Esophagus squamous epithelium (tissue), 5 donors: Measurements from ENCODE around the gene IL32. TPM values are rescaled to one million over a fixed set of nuclear protein-coding genes. Genes with fewer than 3 reads are reported as not detected.

Experiments
- DNase-seq: peaks from one replicate; lab custom pipeline; 2025; lab: John Stamatoyannopoulos, UW
- H3K27ac ChIP-seq, 4 donors: fragments of 200-600 bp; sonication (generic); one replicate each; pipeline ENCODE4 v1.5.1; 2016 to 2019; ENCODE audit warnings: mild to moderate bottlenecking in 1 of 4
- H3K27me3 ChIP-seq, 4 donors: fragments of 200-600 bp; sonication (generic); 1 replicate in 3 of 4; 2 replicates in 1 of 4; pipeline versions ENCODE4 v1.5.1 to v1.6.0; 2017 to 2021; ENCODE audit warnings: antibody characterized with exemption in 1 of 4
- H3K36me3 ChIP-seq, 3 donors: fragments of 200-600 bp; sonication (generic); one replicate each; pipeline ENCODE4 v1.5.1; 2016 to 2019
- H3K4me1 ChIP-seq, 3 donors: fragments of 200-600 bp; sonication (generic); one replicate each; pipeline ENCODE4 v1.5.1; 2017 to 2019
- H3K4me3 ChIP-seq, 4 donors: fragments of 200-600 bp; sonication (generic); 1 replicate in 3 of 4; 2 replicates in 1 of 4; pipeline ENCODE4 v1.5.1; 2016 to 2019; ENCODE audit warnings: mild to moderate bottlenecking in 2 of 4, moderate library complexity in 1 of 4
- H3K9me3 ChIP-seq, 3 donors: fragments of 200-600 bp; sonication (generic); one replicate each; pipeline ENCODE4 v1.5.1; 2016 to 2019
- POLR2A ChIP-seq, 4 donors: fragments of 450-650 bp; IDR thresholded peaks; one replicate each; pipeline ENCODE4 v1.6.1; 2017; ENCODE audit warnings: antibody characterized with exemption in 4 of 4, mild to moderate bottlenecking in 4 of 4, moderate library complexity in 3 of 4
- WGBS, 2 donors: methylation state at CpG; one replicate each; pipeline ENCODE4 v1.1.5; 2018; 5-methylcytosine and 5-hydroxymethylcytosine counted together
- intact Hi-C: fragments of 100-400 bp; cut with DNase I; formaldehyde crosslinking; loops from one replicate; pipeline ENCODE4 v1.15.0; 2022
- total RNA-seq, 4 donors: library from RNA; depleted of rRNA; stranded (reverse); fragments of >200 nt; gene quantifications; one replicate each; pipeline ENCODE4 v1.1.0, GENCODE V29; 2016
- TF ChIP-seq, protein P1 (sequence below), 6 experiments: fragments of 450-650 bp in 4 of 6; fragments of 200-600 bp in 2 of 6; sonication (generic) in 2 of 6; IDR thresholded peaks; one replicate each; pipeline ENCODE4 v1.5.1; 2016 to 2019; ENCODE audit warnings: antibody characterized with exemption in 6 of 6, mild to moderate bottlenecking in 4 of 6, moderate library complexity in 4 of 6
- donor health status: DM: yes; HTN: yes; CAD: no.

Gene IL32
- total RNA-seq, 4 donors from 2014 or later = 4.6 to 31.7 (median 17.3) TPM

DNA sequence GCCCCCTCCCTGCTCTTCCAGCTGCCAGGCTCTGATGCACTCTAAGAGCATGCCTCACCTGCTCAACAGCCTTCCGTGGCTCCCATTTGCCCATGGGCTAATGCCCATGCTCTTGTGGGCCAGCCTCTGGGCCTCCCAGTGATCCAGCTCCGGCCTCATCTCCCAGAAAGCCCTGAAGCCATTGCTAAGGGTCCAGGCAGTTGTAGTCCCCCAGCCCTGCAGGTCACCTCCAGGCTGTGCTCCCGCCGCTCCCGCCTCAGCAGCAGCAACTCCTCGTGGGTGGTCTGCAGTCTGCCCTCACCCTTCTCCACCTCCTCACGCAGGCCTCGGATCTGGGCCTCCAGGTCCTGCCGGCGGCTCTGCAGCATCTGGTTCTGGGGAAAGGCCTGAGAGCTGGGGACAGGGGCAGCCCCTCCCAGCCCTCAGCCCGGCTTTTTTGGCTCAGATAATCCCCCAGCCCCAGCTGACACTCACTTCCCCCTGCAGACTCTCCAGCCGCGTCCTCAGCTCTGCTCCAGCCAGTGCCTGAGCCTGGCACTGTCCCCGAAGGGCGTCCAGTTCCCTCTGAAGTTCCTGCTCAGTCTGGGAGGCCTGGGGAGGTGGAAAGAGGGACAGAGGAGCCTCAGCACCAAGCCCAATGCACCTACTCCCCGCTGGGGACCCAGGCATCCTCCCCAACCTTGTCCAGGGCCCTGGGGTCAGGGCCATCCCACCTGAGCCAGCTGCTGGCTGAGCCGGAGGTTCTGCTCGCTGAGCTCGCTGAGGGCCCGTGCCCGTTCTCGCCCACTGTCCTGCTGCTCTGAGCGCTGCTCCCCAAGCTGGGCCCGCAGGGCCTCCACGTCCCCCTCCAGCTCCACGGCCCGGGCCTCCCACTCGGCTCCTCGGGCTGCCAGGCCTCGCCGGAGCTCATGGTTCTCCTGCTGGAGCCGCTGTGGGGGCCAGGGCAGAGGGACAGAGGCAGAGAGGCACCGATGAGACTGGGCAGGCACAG is 34.9 kb upstream of the IL32 start:
- H3K9me3 ChIP-seq = no peaks in the 10 kb centered on the region
- H3K4me3 ChIP-seq = no peak overlapping the region
- TF ChIP-seq, protein P1, sequence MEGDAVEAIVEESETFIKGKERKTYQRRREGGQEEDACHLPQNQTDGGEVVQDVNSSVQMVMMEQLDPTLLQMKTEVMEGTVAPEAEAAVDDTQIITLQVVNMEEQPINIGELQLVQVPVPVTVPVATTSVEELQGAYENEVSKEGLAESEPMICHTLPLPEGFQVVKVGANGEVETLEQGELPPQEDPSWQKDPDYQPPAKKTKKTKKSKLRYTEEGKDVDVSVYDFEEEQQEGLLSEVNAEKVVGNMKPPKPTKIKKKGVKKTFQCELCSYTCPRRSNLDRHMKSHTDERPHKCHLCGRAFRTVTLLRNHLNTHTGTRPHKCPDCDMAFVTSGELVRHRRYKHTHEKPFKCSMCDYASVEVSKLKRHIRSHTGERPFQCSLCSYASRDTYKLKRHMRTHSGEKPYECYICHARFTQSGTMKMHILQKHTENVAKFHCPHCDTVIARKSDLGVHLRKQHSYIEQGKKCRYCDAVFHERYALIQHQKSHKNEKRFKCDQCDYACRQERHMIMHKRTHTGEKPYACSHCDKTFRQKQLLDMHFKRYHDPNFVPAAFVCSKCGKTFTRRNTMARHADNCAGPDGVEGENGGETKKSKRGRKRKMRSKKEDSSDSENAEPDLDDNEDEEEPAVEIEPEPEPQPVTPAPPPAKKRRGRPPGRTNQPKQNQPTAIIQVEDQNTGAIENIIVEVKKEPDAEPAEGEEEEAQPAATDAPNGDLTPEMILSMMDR (IDR thresholded peaks at IDR 0.05) = no peak
- no peak for TF ChIP-seq POLR2A (IDR thresholded peaks at IDR 0.05)
- H3K27me3 ChIP-seq = peaks cover 0 to 73% (median 4%) of the 10 kb centered on the region in 4 donors
- peaks cover 19 to 74% (median 22%) of the 10 kb centered on the region in 3 donors for H3K4me1 ChIP-seq
- H3K36me3 ChIP-seq = peaks cover 5 to 48% (median 9%) of the 10 kb centered on the region in 3 donors
- DNase-seq = no peak
- intact Hi-C loops = no loop called here
- no peak overlapping the region for H3K27ac ChIP-seq
- WGBS, 2 donors = 55 to 61% methylated on average over 9 to 12 of the region's 33 CpGs

DNA sequence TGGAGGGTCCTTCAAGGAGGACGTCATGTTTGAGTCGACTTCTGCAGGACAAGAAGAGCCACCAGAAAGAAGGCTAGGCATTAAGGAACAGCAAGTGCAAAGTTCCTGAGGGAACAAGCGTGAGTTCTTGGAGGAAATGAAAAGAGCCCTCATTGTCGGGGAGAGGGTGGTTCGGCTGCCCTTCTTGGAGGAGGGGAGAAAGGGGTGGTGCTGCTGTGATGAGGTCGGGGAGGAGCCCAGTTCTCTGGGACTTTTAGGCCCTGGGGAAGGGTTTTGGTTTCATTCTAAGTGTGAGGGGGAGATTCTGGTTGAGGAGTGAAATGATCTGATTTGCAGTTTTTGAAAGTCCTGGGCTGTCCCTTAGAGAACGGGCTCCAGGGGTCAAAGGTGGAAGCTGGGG is 32.8 kb upstream of the IL32 start:
- H3K4me3 ChIP-seq = no peak overlapping the region
- no peak overlapping the region for H3K27ac ChIP-seq
- H3K27me3 ChIP-seq = peaks cover 0 to 94% (median 14%) of the 10 kb centered on the region in 4 donors
- no peaks in the 10 kb centered on the region for H3K9me3 ChIP-seq
- DNase-seq = no peak
- WGBS, 2 donors = 32 to 39% methylated on average over 7 of the region's 7 CpGs
- intact Hi-C loops = no loop called here
- no peak for TF ChIP-seq POLR2A (IDR thresholded peaks at IDR 0.05)
- TF ChIP-seq, protein P1 (IDR thresholded peaks at IDR 0.05) = no peak
- peaks cover 0 to 27% (median 0%) of the 10 kb centered on the region in 3 donors for H3K36me3 ChIP-seq
- peaks cover 19 to 91% (median 22%) of the 10 kb centered on the region in 3 donors for H3K4me1 ChIP-seq

DNA sequence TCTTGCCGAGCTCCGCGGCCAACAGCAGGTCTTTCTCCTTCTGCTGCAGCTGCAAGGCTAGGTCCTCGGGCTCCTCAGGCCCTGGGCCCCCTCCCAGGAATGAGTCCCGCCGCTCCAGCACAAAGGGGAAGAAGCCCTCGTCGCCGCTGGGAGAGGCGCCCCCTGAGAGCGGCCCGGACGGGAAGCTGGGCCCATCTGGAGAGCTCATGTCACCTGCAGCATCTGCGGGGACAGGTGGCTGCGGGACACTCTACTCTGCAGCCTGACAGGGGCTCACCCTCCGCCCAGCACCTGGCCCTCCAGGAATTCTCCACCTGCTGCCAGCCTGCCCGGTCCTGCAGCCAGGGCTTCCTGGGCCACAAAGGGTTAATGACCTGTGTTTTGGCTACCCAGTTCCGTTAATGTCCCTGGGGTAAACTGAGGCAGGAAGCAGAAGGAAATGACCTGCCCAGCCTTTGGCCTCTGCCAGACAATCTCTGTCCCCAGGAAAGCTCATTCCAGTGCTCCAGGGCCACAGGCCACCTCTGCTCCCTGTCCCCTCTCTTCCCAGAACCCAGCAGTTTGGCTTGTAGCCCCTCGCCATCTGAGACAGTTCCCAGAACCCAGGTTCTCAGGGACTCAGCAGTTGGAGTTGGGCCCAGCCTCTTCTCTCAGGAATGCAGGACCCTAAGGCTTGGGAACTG is 30.0 kb upstream of the IL32 start:
- Histone ChIP-seq H3K4me3 (peak overlapping the region; percentile 57 to 75 (median 70)), H3K9me3 (no peaks in the 10 kb centered on the region), H3K4me1 (peaks cover 4 to 77% (median 6%) of the 10 kb centered on the region in 3 donors), H3K36me3 (peaks cover 0 to 19% (median 0%) of the 10 kb centered on the region in 3 donors), H3K27me3 (peaks cover 0 to 100% (median 14%) of the 10 kb centered on the region in 4 donors), H3K27ac (peak overlapping the region; percentile 25 to 95 (median 92))
- no peak for DNase-seq
- TF ChIP-seq, protein P1 (IDR thresholded peaks at IDR 0.05) = no peak
- TF ChIP-seq POLR2A (IDR thresholded peaks at IDR 0.05) = no peak
- intact Hi-C loops = no loop called here
- WGBS, 2 donors = 17 to 20% methylated on average over 1 to 2 of the region's 19 CpGs

DNA sequence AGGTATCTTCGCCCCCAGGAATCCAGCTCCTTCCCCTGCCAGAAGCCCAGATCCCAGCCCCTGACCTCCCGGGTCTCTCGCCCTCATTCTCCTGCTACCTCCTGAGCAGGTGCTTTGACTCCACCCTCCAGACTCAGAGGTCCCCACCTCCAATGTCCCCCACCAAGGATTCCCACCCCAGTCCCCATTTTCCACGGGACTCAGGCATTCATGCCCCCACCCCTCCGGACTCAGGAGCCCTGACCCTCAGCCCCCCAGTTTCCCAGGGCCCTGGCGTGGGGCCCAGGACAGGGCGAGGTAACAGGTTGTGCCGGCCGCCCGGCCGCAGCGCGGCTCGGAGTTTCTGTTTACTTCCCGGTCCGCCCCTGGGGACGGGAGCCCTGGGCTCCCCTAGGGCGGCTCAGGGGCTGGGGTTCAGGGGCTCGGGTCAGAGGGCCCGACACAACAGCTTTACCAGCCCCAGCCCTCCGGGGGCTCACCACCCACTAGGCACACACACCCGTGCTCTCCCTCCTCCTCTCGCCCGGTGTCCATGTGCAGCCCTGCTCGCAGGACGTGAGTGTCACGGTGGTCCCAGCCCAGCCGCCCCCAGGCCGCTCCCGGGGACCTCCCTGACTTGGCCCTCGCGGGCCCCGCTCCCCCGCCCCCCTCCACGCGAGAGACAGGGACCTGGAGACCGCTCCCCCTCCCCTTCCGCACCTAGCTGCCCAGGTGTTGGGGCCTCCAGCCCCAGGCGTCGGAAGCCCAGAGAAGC is 29.3 kb upstream of the IL32 start:
- Histone ChIP-seq H3K4me1 (peaks cover 4 to 70% (median 6%) of the 10 kb centered on the region in 3 donors), H3K36me3 (peaks cover 0 to 12% (median 0%) of the 10 kb centered on the region in 3 donors), H3K27ac (peak overlapping the region; percentile 61 to 95 (median 92)), H3K27me3 (peaks cover 0 to 100% (median 14%) of the 10 kb centered on the region in 4 donors), H3K4me3 (peak overlapping the region; percentile 57 to 75 (median 70)), H3K9me3 (no peaks in the 10 kb centered on the region)
- TF ChIP-seq, protein P1 (IDR thresholded peaks at IDR 0.05) = no peak
- no peak for TF ChIP-seq POLR2A (IDR thresholded peaks at IDR 0.05)
- WGBS, 2 donors = 13% methylated on average over 4 of the region's 40 CpGs; no CpG with 5 or more reads in 1 of the 2 donors
- DNase-seq = no peak
- intact Hi-C loops = no loop called here
